Skeletal muscle satellite cell (primary cell): ENCODE data around the gene TCFL5. TPM values are rescaled to one million over a fixed set of nuclear protein-coding genes. Genes with fewer than 3 reads are reported as not detected.

Experiments used
- H3K27me3 ChIP-seq: 2 replicates; pipeline ENCODE4 v1.7.0; 2013; ENCODE audit warnings: low read length; ENCODE audit not compliant: control insufficient read depth, insufficient read depth
- H3K36me3 ChIP-seq: 2 replicates; pipeline ENCODE4 v1.7.0; 2013; ENCODE audit warnings: mild to moderate bottlenecking, control low read depth, low read length; ENCODE audit not compliant: insufficient read depth
- H3K4me1 ChIP-seq: 2 replicates; pipeline ENCODE4 v1.7.0; 2013; ENCODE audit warnings: low read length; ENCODE audit not compliant: control insufficient read depth, insufficient read depth
- H3K4me2 ChIP-seq: 2 replicates; pipeline ENCODE4 v1.7.0; 2013; ENCODE audit warnings: mild to moderate bottlenecking, low read length
- H3K4me3 ChIP-seq: 2 replicates; pipeline ENCODE4 v1.7.0; 2013; ENCODE audit warnings: low read length
- H3K9ac ChIP-seq: 2 replicates; pipeline ENCODE4 v1.7.0; 2013; ENCODE audit warnings: mild to moderate bottlenecking, low read depth, low read length, moderate library complexity
- H3K9me3 ChIP-seq: replicated peaks from 2 replicates; pipeline ENCODE4 v1.7.0; 2013; ENCODE audit warnings: mild to moderate bottlenecking, control low read depth, low read length
- small RNA-seq: library from RNA; depleted of rRNA; stranded (forward); fragments of <200 nt; gene quantifications from one replicate; pipeline ENCODE3, GENCODE V24; 2012

TCFL5 gene

GRCh38 chr20:62791301-62792181 lies 70.1 kb downstream of the TCFL5 start:
- H3K27me3 ChIP-seq, result peaks cover 33% of the 10 kb centered on the region

More at GRCh38 chr20:62791301-62792181, 70.1 kb downstream of the TCFL5 start:
- peaks cover 18% of the 10 kb centered on the region for H3K4me1 ChIP-seq
- H3K4me2 ChIP-seq, result peak overlapping the region; percentile 54
- no peak overlapping the region for H3K9ac ChIP-seq
- H3K4me3 ChIP-seq, result no peak overlapping the region
- H3K36me3 ChIP-seq, result no peaks in the 10 kb centered on the region
- no peaks in the 10 kb centered on the region for H3K9me3 ChIP-seq

Small RNA genes within 50 kb of the gene (small RNA-seq; reads per million reads assigned to genes)
- gene DPH3P1, result not detected
